AG08395 (cell line): Measurements from ENCODE around the gene RAD18.

Experiments
- DNase-seq: peaks from one replicate; pipeline ENCODE4 v3.0.0; 2012; ENCODE audit warnings: mixed read lengths, low spot score

Gene RAD18

GRCh38 chr3:8895829-8896228 lies 67.4 kb downstream of the RAD18 start:
- no peak for DNase-seq

GRCh38 chr3:8893001-8893400 lies 70.3 kb downstream of the RAD18 start:
- DNase-seq = no peak

GRCh38 chr3:8891774-8892173 lies 71.5 kb downstream of the RAD18 start:
- peak; percentile 32 for DNase-seq

- peak; percentile 31 for DNase-seq
Observed at GRCh38 chr3:8891303-8891702, 72.0 kb downstream of the RAD18 start.

GRCh38 chr3:8888301-8888915 lies 74.9 kb downstream of the RAD18 start:
- peak; percentile 48 for DNase-seq

GRCh38 chr3:8887435-8888300 lies 75.6 kb downstream of the RAD18 start:
- DNase-seq = no peak

GRCh38 chr3:8886546-8886945 lies 76.7 kb downstream of the RAD18 start:
- DNase-seq = no peak

GRCh38 chr3:8885536-8886316 lies 77.5 kb downstream of the RAD18 start:
- DNase-seq = no peak

- DNase-seq = no peak
Observed at GRCh38 chr3:8884630-8885290, 78.5 kb downstream of the RAD18 start.

GRCh38 chr3:8882642-8883041 lies 80.6 kb downstream of the RAD18 start:
- DNase-seq = no peak

- DNase-seq = no peak
Observed at GRCh38 chr3:8882171-8882593, 81.1 kb downstream of the RAD18 start.

GRCh38 chr3:8879347-8879944 lies 83.8 kb downstream of the RAD18 start:
- no peak for DNase-seq

GRCh38 chr3:8875836-8876235 lies 87.4 kb downstream of the RAD18 start:
- DNase-seq = no peak

- no peak for DNase-seq
Observed at GRCh38 chr3:8873740-8874139, 89.5 kb downstream of the RAD18 start.

GRCh38 chr3:8872261-8872660 lies 91.0 kb downstream of the RAD18 start:
- DNase-seq = no peak

GRCh38 chr3:8871306-8871705 lies 92.0 kb downstream of the RAD18 start:
- DNase-seq = no peak

GRCh38 chr3:8870134-8870533 lies 93.1 kb downstream of the RAD18 start:
- DNase-seq = no peak

- DNase-seq = peak; percentile 91
Observed at GRCh38 chr3:8869613-8870012, 93.7 kb downstream of the RAD18 start.

- DNase-seq = no peak
Observed at GRCh38 chr3:8868996-8869395, 94.3 kb downstream of the RAD18 start.

GRCh38 chr3:8867646-8868045 lies 95.6 kb downstream of the RAD18 start:
- DNase-seq = no peak

GRCh38 chr3:8865697-8866096 lies 97.6 kb downstream of the RAD18 start:
- DNase-seq = no peak
